PFSK-1 (cell line): Measurements from ENCODE around the gene ADGRL3.

Experiments
- POLR2AphosphoS5 ChIP-seq: IDR thresholded peaks from 2 replicates; pipeline ENCODE4 v1.6.1; 2012; ENCODE audit warnings: low read depth, mild to moderate bottlenecking, control low read depth, low read length, moderate library complexity
- SIN3A ChIP-seq: IDR thresholded peaks from 2 replicates; pipeline ENCODE4 v1.6.1; 2012; ENCODE audit warnings: mild to moderate bottlenecking, low read length, moderate library complexity, borderline replicate concordance; ENCODE audit not compliant: insufficient read depth

DNA sequence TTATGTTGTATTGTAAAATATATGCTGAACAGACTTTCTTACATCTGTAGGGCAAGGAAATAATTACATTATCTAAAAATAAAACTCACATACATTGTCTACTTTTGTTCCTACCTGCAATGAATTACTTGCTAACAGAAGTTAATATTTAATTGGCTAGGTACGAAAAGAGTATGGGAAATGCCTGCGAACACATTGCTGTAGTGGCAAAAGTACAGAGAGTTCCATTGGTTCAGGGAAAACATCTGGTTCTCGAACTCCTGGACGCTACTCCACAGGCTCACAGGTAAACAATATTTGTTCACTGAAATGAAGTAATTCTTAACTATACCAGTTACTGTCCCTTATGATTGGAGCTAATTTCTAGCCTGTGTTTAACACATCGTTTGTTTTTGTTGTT lies 837.4 kb downstream of the ADGRL3 start:
- TF ChIP-seq SIN3A, result no peak
- TF ChIP-seq POLR2AphosphoS5, result no peak
